Activated naive CD4-positive, alpha-beta T cell (primary cell): ENCODE measurements around the gene FAM171A1.
"Not testable (repeated sequence)": the region's sequence is repeated elsewhere in the genome, so short reads cannot be mapped to it uniquely, and the experiment has no call there.

ENCODE experiments used
- DNase-seq, 4 experiments: peaks; one replicate each; lab custom pipeline; 2025; lab: John Stamatoyannopoulos, UW

The FAM171A1 gene

GRCh38 chr10:15316871-15317464, 54.1 kb downstream of the FAM171A1 start:
- no peak for DNase-seq

- DNase-seq = no peak
Measured at GRCh38 chr10:15316145-15316544, 54.9 kb downstream of the FAM171A1 start.

GRCh38 chr10:15315286-15315685, 55.8 kb downstream of the FAM171A1 start:
- no peak for DNase-seq

- no peak for DNase-seq
Measured at GRCh38 chr10:15314482-15315045, 56.5 kb downstream of the FAM171A1 start.

- DNase-seq = no peak
Measured at GRCh38 chr10:15313843-15314242, 57.2 kb downstream of the FAM171A1 start.

GRCh38 chr10:15313047-15313446, 58.0 kb downstream of the FAM171A1 start:
- DNase-seq = no peak

GRCh38 chr10:15311569-15312280, 59.4 kb downstream of the FAM171A1 start:
- DNase-seq = no peak

GRCh38 chr10:15310776-15311568, 60.1 kb downstream of the FAM171A1 start:
- no peak for DNase-seq

- no peak for DNase-seq
Measured at GRCh38 chr10:15309221-15309620, 61.9 kb downstream of the FAM171A1 start.

- no peak for DNase-seq
Measured at GRCh38 chr10:15306735-15307280, 64.3 kb downstream of the FAM171A1 start.

- DNase-seq = no peak
Measured at GRCh38 chr10:15305634-15306033, 65.5 kb downstream of the FAM171A1 start.

- no peak for DNase-seq
Measured at GRCh38 chr10:15305161-15305560, 65.9 kb downstream of the FAM171A1 start.

GRCh38 chr10:15302188-15302956, 68.7 kb downstream of the FAM171A1 start:
- DNase-seq = not testable (repeated sequence)

- no peak for DNase-seq
Measured at GRCh38 chr10:15300697-15301096, 70.4 kb downstream of the FAM171A1 start.

GRCh38 chr10:15300145-15300544, 70.9 kb downstream of the FAM171A1 start:
- no peak for DNase-seq

- DNase-seq = no peak
Measured at GRCh38 chr10:15296701-15297100, 74.4 kb downstream of the FAM171A1 start.

GRCh38 chr10:15295537-15296325, 75.4 kb downstream of the FAM171A1 start:
- DNase-seq = no peak

- no peak for DNase-seq
Measured at GRCh38 chr10:15293862-15294842, 76.9 kb downstream of the FAM171A1 start.

GRCh38 chr10:15290671-15291070, 80.4 kb downstream of the FAM171A1 start:
- no peak for DNase-seq

GRCh38 chr10:15290150-15290549, 80.9 kb downstream of the FAM171A1 start:
- no peak for DNase-seq
